Measurements from ENCODE around the gene UNC93A.
"Not testable (repeated sequence)": the region's sequence is repeated elsewhere in the genome, so short reads cannot be mapped to it uniquely, and the experiment has no call there.

UNC93A gene

GRCh38 chr6:167290786-167291622, at the start of gene UNC93A:
TSS of gene UNC93A (plus strand) at chr6:167291315. CDS start at chr6:167291490, 175 bp downstream.
- no peak for DNase-seq

DNA sequence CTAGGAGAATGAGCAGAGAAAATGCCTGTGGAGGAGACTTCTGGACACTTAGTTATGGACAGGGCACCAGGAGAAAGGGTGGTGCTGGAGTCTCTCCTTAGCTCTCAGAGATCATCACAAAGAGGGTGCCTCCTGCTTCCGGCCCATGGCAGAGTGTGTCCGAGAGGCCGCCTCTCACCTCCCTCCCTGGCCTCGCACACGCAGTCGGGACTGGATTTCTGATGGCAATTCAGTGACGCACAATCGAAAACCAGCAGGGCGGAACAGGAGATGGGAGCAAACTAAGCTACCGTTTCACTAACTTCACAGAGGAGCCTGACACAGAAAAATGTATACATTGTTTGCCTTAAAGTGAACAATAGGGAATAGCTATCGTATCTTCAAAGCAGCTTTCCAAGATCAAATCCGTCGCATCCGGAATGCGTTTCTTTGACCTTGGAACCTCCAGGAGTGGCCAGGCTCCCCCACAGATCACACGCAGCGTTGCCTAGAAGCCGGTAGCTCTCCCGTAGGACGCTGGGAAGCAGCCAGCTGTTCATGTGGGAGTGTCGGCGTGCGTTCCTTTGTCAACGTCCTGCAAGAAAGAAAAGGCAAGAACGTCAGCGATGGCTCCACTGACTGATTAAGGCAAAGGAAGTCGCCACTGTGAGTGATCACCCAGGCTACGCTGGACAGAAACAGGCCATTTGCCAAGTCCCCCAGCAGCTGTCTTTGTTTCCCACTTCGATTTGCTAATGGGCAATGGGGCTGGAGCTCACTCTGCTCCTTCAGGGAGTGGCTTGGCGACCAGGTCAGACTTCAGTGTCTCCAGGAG, 49.6 kb upstream of the UNC93A start:
- not testable (repeated sequence) for DNase-seq

- not testable (repeated sequence) for DNase-seq
Measured at GRCh38 chr6:167242135-167242506, 49.0 kb upstream of the UNC93A start.

GRCh38 chr6:167242511-167243051, 48.5 kb upstream of the UNC93A start:
- DNase-seq: not testable (repeated sequence)

DNA sequence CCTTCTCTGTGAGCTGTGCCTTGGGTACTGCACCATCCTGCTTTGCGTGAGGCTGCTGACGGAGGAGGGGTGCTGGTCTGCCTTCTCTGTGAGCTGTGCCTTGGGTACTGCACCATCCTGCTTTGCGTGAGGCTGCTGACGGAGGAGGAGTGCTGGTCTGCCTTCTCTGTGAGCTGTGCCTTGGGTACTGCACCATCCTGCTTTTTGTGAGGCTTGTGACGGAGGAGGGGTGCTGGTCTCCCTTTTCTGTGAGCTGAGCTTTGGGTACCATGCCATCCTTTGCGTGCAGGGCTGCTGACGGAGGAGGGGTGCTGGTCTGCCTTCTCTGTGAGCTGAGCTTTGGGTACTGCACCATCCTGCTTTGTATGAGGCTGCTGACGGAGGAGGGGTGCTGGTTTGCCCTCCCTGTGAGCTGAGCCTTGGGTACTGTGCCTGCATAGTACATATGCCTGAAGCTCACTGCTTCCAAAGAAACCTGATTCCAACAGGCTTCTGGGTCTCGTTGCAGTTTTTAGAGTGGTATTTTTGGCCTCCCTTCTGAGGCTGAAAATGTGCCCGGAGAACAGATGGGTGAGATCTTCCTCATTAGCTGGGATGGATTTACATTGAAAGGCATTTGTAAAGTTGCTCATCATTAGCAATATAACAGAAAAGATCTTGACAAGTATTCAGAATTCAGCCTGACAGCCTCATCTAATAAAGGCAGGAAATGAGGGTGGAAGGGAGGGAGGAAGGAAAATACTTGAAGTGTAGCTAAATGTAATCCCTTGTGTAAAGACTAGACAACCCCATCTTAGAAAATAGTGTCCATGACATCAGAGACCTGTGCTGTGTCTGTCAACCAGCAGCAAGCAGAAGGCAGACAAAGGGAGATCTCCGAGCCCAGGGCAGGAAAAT, 46.8 kb upstream of the UNC93A start:
- no peak for DNase-seq

- no peak for DNase-seq
Measured at GRCh38 chr6:167244991-167245390, 46.1 kb upstream of the UNC93A start.

GRCh38 chr6:167245591-167245990, 45.5 kb upstream of the UNC93A start:
- no peak for DNase-seq

DNA sequence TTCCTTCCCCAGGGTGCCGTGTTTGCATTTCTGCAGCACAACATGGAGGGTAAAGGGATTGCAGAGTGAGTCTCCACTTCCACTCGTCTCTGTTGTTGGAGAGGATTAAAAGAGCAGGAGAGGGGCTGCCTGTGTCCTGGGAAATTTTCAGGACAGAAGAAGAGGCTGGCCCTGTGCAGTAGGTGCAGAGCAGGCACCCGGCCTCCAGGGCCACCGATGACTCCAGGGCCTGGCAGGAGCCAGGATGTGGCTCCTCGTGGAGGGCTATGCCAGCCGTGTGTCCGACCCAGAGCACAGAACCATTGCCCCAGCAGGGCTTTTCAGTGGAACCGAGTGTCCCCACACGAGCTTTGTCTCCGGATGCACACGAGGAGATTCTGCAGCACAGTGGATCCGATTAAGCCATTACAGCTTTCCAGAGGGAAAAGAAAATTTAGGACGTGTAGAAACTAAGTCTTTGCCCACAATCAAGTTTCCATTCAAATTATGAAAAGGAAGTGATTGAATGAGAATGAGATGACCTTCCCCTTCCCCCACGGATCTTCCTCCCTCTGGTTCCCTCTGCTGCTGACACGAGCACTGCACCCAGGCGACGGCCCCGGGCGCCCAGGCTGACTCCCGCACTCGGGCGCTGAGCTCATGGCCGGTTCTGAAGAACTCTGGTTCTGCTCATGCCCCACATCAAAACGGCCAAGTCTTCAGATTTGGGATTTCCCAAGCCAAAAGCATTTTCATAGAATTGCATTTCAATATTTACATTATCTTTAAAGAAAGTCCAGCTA, 43.1 kb upstream of the UNC93A start:
- DNase-seq: no peak

GRCh38 chr6:167248878-167249455, 42.1 kb upstream of the UNC93A start:
- not testable (repeated sequence) for DNase-seq

GRCh38 chr6:167252271-167252670, 38.8 kb upstream of the UNC93A start:
- DNase-seq: no peak

- DNase-seq: no peak
Measured at GRCh38 chr6:167255918-167256553, 35.1 kb upstream of the UNC93A start.

DNA sequence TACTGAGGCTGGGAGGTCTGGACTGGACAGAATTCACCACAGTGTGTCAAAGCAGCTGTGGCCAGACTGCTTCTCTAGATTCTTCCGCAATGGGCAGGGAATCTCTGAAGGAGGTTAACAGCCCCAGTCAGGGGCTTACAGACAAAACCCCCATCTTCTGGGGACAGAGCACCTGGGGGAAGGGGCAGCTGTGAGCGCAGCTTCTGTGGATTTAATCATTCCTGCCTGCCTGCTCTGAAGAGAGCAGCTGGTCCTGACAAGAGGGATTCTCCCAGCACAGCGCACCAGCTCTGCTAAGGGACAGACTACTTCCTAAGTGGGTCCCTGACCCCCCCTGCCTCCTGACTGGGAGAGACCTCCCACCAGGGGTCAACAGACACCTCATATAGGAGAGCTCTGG, 32.5 kb upstream of the UNC93A start:
- no peak for DNase-seq

- DNase-seq: not testable (repeated sequence)
Measured at GRCh38 chr6:167266057-167266829, 24.9 kb upstream of the UNC93A start.

- no peak for DNase-seq
Measured at GRCh38 chr6:167266830-167267555, 24.1 kb upstream of the UNC93A start.

DNA sequence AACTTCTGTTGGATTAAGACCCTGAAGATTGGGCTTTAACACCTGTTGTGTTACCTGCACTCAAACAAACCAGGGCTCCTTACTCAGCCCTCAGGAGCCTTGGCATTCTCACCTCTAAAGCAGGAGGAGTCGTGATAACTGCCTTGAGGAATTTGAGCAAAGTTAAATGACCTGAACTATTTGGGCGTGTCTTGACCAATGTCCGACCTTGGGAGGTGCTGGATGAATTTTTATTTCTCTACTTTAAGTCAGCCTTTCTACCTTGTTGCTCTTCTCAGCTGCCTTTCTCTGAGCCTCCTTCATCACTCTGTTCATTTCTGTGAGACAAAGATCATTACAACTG, 23.6 kb upstream of the UNC93A start:
- not testable (repeated sequence) for DNase-seq

DNA sequence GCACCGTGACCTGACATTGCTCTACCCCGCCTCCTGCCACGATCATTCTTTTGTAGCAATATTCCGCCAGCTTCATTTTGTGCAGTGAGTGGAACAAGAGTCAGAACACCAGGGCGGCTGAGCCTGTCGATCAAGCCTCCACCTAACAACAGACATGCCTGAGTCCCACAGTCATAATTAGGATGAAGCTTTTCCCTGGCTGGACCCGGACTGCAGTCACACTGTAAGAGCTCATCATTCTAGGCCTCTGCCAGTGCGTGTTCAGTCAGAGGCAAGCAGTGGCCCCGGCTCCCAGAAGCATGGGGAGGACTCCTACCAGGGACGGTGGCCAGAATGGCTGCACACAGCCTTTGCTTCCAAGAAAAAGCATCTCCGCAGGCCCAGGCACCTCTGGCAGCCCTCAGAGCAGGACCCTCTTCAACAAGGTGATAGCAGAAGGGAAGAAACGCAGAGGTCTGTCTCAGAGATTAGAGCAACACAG, 23.2 kb upstream of the UNC93A start:
- no peak for DNase-seq

DNA sequence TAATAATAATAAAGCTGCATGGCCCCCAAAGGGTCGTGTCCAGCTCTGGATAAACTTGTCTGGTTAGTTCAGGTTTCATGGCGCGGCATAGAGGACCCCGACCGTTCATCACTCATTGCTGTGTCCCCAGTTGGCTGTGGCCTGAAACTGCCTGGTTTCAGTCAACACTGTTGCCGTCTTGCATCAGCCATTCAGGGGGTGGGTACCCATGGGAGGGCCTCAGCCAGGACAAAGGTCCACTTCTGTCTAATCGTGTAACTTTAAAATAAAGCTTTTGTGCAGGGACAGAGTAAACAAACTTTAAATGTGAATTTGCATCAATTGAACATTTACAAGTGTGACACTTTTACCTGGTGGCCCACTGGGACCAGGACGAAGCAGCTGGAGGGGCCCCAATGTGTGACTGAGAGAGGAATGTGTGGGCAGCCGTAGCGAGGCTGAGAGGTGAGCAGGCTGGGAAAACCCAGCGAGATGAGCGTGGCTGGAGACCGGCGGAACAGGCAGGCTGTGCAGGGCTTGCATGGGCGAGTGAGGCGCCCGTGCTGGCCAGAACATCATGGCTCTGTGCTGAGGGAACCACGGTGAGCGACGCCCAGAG, 22.3 kb upstream of the UNC93A start:
- DNase-seq: no peak

GRCh38 chr6:167270499-167271311, 20.4 kb upstream of the UNC93A start:
- no peak for DNase-seq

Measured in KG1 (cell line).